Neuronal stem cell (in vitro differentiated cells): Measurements from ENCODE around the gene CTNNBL1.

Experiments used
- DNase-seq: peaks from one replicate; pipeline ENCODE4 v3.0.0-alpha.2; 2013; ENCODE audit warnings: low spot score
- H2AFZ ChIP-seq: one replicate; pipeline ENCODE4 v1.6.1; 2013; ENCODE audit warnings: mild to moderate bottlenecking, low read length, inconsistent platforms
- H2AK5ac ChIP-seq: 2 replicates; pipeline ENCODE4 v1.6.1; 2013; ENCODE audit warnings: low read depth, mild to moderate bottlenecking, inconsistent platforms, low read length, moderate library complexity, mixed read lengths
- H2BK120ac ChIP-seq: 2 replicates; pipeline ENCODE4 v1.6.1; 2013; ENCODE audit warnings: low read depth, mild to moderate bottlenecking, inconsistent platforms, low read length, moderate library complexity, mixed read lengths
- H2BK12ac ChIP-seq: one replicate; pipeline ENCODE4 v1.6.1; 2013; ENCODE audit warnings: low read length, inconsistent platforms
- H2BK15ac ChIP-seq: 2 replicates; pipeline ENCODE4 v1.6.1; 2013; ENCODE audit warnings: mild to moderate bottlenecking, low read length, inconsistent platforms, mixed read lengths
- H2BK5ac ChIP-seq: one replicate; pipeline ENCODE4 v1.6.1; 2013; ENCODE audit warnings: inconsistent platforms, mild to moderate bottlenecking, low read length, moderate library complexity
- H3K14ac ChIP-seq: one replicate; pipeline ENCODE4 v1.6.1; 2013; ENCODE audit warnings: low read length, inconsistent platforms
- H3K18ac ChIP-seq: 2 replicates; pipeline ENCODE4 v1.6.1; 2013; ENCODE audit warnings: low read length, inconsistent platforms
- H3K23ac ChIP-seq: 2 replicates; pipeline ENCODE4 v1.6.1; 2013; ENCODE audit warnings: low read depth, mild to moderate bottlenecking, mixed read lengths, low read length, inconsistent platforms; ENCODE audit not compliant: poor library complexity
- H3K27ac ChIP-seq: replicated peaks from 3 replicates; pipeline ENCODE4 v1.5.1; 2013; ENCODE audit warnings: low read length, inconsistent platforms
- H3K27me3 ChIP-seq, 3 experiments: 2 replicates each; pipeline ENCODE4 v1.6.1; 2013; ENCODE audit warnings: low read length in 3 of 3, mild to moderate bottlenecking in 2 of 3, inconsistent platforms in 1 of 3, low read depth in 1 of 3, mixed read lengths in 1 of 3, moderate library complexity in 1 of 3; ENCODE audit not compliant: control insufficient read depth in 3 of 3, insufficient read depth in 3 of 3
- H3K36me3 ChIP-seq, 2 donors: replicated peaks in 1 of 2; 2 replicates each; pipeline ENCODE4 v1.6.1; 2013; ENCODE audit warnings: low read length in 2 of 2; ENCODE audit not compliant: control insufficient read depth in 2 of 2, insufficient read depth in 2 of 2
- H3K4ac ChIP-seq: 2 replicates; pipeline ENCODE4 v1.6.1; 2013; ENCODE audit warnings: inconsistent platforms, mild to moderate bottlenecking, low read length, moderate library complexity
- H3K4me1 ChIP-seq, 2 donors: 1 replicate in 1 of 2; 2 replicates in 1 of 2; pipeline ENCODE4 v1.6.1; 2013; ENCODE audit warnings: low read length in 2 of 2, low read depth in 1 of 2; ENCODE audit not compliant: control insufficient read depth in 2 of 2, insufficient read depth in 1 of 2
- H3K4me2 ChIP-seq: one replicate; pipeline ENCODE4 v1.6.1; 2013; ENCODE audit warnings: mild to moderate bottlenecking, low read length, inconsistent platforms; ENCODE audit not compliant: insufficient read depth, poor library complexity, severe bottlenecking
- H3K4me3 ChIP-seq, 2 donors: 2 replicates each; pipeline ENCODE4 v1.5.1; 2013; ENCODE audit warnings: low read length in 2 of 2, mild to moderate bottlenecking in 2 of 2, inconsistent platforms in 1 of 2, moderate library complexity in 1 of 2
- H3K79me1 ChIP-seq: one replicate; pipeline ENCODE4 v1.6.1; 2013; ENCODE audit warnings: low read depth, mild to moderate bottlenecking, inconsistent platforms, low read length, moderate library complexity
- H3K9ac ChIP-seq: one replicate; pipeline ENCODE4 v1.6.1; 2013; ENCODE audit warnings: mild to moderate bottlenecking, low read depth, low read length, inconsistent platforms; ENCODE audit not compliant: poor library complexity
- H3K9me3 ChIP-seq, 2 donors: replicated peaks in 1 of 2; 2 replicates each; pipeline versions ENCODE3 to v1.6.1; 2013; ENCODE audit warnings: low read length in 2 of 2, mild to moderate bottlenecking in 2 of 2, inconsistent platforms in 1 of 2, low read depth in 1 of 2, mixed read lengths in 1 of 2, moderate library complexity in 1 of 2; ENCODE audit not compliant: control insufficient read depth in 2 of 2, insufficient read depth in 1 of 2
- H4K8ac ChIP-seq: one replicate; pipeline ENCODE4 v1.6.1; 2013; ENCODE audit warnings: low read depth, mild to moderate bottlenecking, inconsistent platforms, low read length, moderate library complexity
- H4K91ac ChIP-seq: one replicate; pipeline ENCODE4 v1.6.1; 2013; ENCODE audit warnings: low read length, low read depth, mild to moderate bottlenecking, inconsistent platforms; ENCODE audit not compliant: poor library complexity
- WGBS, 2 donors: extraction: QIAGEN DNeasy Blood & Tissue Kit; methylation state at CpG; one replicate each; pipeline ENCODE4 v1.1.7; 2013; ENCODE audit warnings: missing lambda C conversion rate in 2 of 2, mixed read lengths in 1 of 2; ENCODE audit not compliant: insufficient read length in 2 of 2, insufficient replicate concordance in 1 of 2; ENCODE audit errors: extremely low coverage in 2 of 2; 5-methylcytosine and 5-hydroxymethylcytosine counted together

The CTNNBL1 gene

DNA sequence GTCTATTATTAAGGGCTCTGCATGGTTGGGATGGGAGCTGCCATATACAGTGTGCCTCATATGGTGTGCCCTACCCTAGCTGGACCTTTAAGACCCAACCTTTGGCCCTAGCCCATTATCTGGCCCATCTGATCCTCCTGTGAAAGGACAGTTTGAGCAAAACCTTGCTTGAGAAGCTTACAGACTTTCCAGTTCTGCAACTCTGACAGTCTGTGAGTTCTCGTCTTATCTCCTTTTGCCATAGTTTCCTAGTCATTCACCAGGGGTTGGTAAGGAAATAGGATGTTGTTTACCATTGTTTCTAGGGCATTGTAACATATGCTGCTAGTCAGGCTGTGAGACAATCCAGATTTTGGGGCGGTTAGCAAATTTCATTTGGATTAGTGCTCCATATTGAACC lies 17.2 kb downstream of the CTNNBL1 start:
- peaks cover 0 to 10% of the 10 kb centered on the region in 2 donors for H3K4me1 ChIP-seq

DNA sequence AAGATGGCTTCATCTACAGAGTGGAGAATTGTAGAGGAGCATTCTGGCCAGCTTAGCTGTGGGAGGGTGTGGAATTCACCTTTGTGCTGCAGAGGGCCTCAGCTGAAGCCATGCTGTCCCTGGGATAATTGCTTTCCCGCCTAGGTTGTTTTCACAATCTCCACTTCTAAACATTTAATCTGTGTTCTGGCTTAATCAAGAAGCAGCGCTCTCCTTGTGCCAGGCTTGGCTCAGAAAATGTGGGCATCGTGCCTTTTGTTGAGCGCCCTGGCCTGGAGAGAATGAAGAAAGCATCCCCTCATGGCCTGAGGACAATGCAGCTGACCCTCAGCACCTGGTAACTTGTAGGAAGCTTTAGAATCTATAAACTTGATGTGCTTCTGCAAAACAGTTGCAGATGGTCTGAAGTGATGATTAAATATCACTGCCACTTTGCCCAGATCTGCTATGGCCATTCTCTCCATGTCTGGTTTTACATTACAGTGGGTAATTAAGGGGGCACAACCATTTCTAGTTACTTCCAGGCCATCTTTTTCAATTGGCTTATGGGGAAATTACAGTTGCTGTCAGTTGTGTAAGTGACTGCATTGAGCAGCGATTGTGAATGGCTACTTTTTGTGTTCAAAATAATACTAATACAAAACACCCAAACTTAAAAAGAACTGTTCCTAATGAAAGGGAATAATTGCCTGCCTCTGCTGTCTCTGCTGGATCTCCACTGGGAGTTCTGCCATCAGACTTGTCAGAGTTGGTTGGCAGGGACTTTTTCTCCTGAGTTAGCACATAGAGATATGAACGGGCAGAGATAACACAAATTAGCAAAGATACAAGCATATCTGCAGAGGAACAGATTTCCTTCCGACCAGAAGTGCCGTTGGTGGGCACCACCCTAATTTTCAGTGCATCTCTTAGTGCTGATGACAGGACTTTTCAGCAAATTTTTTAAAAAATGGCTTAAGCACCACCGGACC lies 18.4 kb downstream of the CTNNBL1 start:
- H3K27ac ChIP-seq: peak overlapping the region; percentile 34
- DNase-seq: no peak

More for the DNA sequence above, 17.2 kb downstream of the CTNNBL1 start:
- Histone ChIP-seq H2BK12ac (no peak overlapping the region), H3K27me3 (no peaks in the 10 kb centered on the region), H2BK5ac (no peak overlapping the region), H3K9me3 (peaks cover 2 to 14% of the 10 kb centered on the region in 2 donors), H2AFZ (no peak overlapping the region), H3K23ac (no peak overlapping the region), H3K18ac (no peak overlapping the region), H4K8ac (no peak overlapping the region), H3K14ac (no peak overlapping the region), H2AK5ac (no peak overlapping the region), H3K9ac (no peak overlapping the region), H3K4me3 (no peak overlapping the region), H3K27ac (no peak overlapping the region), H3K79me1 (peaks cover 1% of the 10 kb centered on the region), H3K36me3 (no peaks in the 10 kb centered on the region), H2BK120ac (no peak overlapping the region), H3K4ac (no peak overlapping the region), H3K4me2 (no peak overlapping the region), H2BK15ac (no peak overlapping the region), H4K91ac (no peak overlapping the region)
- no peak for DNase-seq
- WGBS, 2 donors: no CpG with 5 or more reads among the region's 2 CpGs

DNA sequence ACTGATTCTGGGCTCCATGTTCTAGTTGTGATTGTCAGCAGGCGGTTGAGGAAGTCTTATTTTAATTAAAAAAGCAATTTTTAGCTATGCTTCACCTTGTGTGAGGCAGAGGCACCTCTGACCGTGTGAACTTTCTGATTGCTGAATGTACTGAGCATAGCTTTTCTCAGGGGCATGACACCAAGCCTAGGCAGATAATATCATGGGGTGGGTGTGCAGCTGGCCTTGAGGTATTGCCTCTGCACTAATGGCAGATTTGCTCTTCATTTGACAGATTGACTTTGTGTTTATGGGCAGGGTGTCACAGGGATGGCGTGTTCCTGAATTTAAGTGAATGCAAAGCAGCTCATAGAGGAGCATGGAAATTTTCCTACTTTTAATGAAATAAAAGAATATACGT lies 19.6 kb downstream of the CTNNBL1 start:
- Histone ChIP-seq H2BK15ac (no peak overlapping the region), H3K9ac (no peak overlapping the region), H4K91ac (no peak overlapping the region), H3K4me2 (no peak overlapping the region), H2BK120ac (no peak overlapping the region), H2BK5ac (no peak overlapping the region), H3K23ac (no peak overlapping the region), H3K4ac (no peak overlapping the region), H3K18ac (no peak overlapping the region), H3K4me1 (peaks cover 0 to 10% of the 10 kb centered on the region in 2 donors), H3K27ac (no peak overlapping the region), H2AK5ac (no peak overlapping the region), H2BK12ac (no peak overlapping the region), H3K36me3 (no peaks in the 10 kb centered on the region), H3K9me3 (no peaks in the 10 kb centered on the region), H3K79me1 (peaks cover 1% of the 10 kb centered on the region), H4K8ac (no peak overlapping the region), H2AFZ (no peak overlapping the region), H3K4me3 (no peak overlapping the region), H3K27me3 (no peaks in the 10 kb centered on the region), H3K14ac (no peak overlapping the region)
- no peak for DNase-seq
- WGBS, 2 donors: no CpG with 5 or more reads among the region's 4 CpGs

More for the DNA sequence above, 18.4 kb downstream of the CTNNBL1 start:
- WGBS, 2 donors: no CpG with 5 or more reads among the region's 9 CpGs
- Histone ChIP-seq H3K27me3 (no peaks in the 10 kb centered on the region), H3K4ac (no peak overlapping the region), H3K18ac (no peak overlapping the region), H3K23ac (no peak overlapping the region), H2AFZ (no peak overlapping the region), H2AK5ac (no peak overlapping the region), H3K9ac (no peak overlapping the region), H3K4me3 (no peak overlapping the region), H3K14ac (no peak overlapping the region), H2BK120ac (no peak overlapping the region), H2BK12ac (no peak overlapping the region), H2BK5ac (no peak overlapping the region), H3K4me2 (no peak overlapping the region), H3K79me1 (peaks cover 1% of the 10 kb centered on the region), H4K8ac (no peak overlapping the region), H3K4me1 (peaks cover 0 to 10% of the 10 kb centered on the region in 2 donors), H4K91ac (no peak overlapping the region), H2BK15ac (no peak overlapping the region), H3K9me3 (peaks cover 2% of the 10 kb centered on the region in 2 donors), H3K36me3 (no peaks in the 10 kb centered on the region)

DNA sequence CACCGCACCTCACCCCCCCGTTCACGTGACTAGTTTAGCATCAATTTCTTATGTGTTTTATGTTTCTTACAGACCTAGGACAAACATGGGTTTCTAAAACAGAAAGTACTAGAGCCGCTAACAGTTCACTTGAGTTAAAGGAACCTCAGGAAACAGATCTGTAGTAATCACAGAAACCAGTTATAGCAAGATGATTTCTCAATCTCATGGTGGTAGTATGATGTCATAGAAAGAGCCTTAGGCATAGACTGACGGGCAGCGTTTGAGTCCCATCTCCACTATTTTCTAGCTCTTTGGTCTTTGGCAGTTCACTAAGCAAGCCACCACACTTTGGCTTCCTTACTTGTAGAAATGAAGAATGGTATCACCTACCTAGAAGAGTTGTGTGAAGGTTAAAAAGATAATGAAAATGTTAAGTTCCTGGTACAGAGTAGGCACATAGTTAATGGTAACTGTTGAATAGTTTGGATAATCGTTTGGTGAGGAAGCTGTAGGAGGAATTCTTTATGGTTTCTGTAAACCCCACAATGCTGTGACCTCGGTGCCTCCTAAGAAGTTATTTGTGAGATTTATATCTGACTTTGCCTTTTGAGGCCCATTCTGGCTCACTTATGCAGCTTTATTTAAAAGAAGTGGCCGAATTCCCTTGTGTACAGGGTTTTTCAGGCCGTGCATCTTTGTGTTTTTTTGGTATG lies 21.3 kb downstream of the CTNNBL1 start:
- Histone ChIP-seq H2AK5ac (no peak overlapping the region), H4K8ac (no peak overlapping the region), H2AFZ (no peak overlapping the region), H3K4me2 (no peak overlapping the region), H3K4me3 (no peak overlapping the region), H3K36me3 (no peaks in the 10 kb centered on the region), H3K4ac (no peak overlapping the region), H3K18ac (no peak overlapping the region), H2BK12ac (no peak overlapping the region), H4K91ac (no peak overlapping the region), H3K23ac (no peak overlapping the region), H3K27me3 (no peaks in the 10 kb centered on the region), H3K27ac (no peak overlapping the region), H3K9ac (no peak overlapping the region), H3K79me1 (peaks cover 1% of the 10 kb centered on the region), H2BK5ac (no peak overlapping the region), H3K14ac (no peak overlapping the region), H2BK120ac (no peak overlapping the region), H2BK15ac (no peak overlapping the region), H3K9me3 (peaks cover 3 to 5% of the 10 kb centered on the region in 2 donors), H3K4me1 (peaks cover 0 to 10% of the 10 kb centered on the region in 2 donors)
- WGBS, 2 donors: no CpG with 5 or more reads among the region's 10 CpGs
- DNase-seq: no peak
